Measurements from ENCODE around the gene SBNO2. TPM values are rescaled to one million over a fixed set of nuclear protein-coding genes. Genes with fewer than 3 reads are reported as not detected.

SBNO2 gene
- total RNA-seq, 1 experiment from 2014 or later, result 46.3 TPM

DNA sequence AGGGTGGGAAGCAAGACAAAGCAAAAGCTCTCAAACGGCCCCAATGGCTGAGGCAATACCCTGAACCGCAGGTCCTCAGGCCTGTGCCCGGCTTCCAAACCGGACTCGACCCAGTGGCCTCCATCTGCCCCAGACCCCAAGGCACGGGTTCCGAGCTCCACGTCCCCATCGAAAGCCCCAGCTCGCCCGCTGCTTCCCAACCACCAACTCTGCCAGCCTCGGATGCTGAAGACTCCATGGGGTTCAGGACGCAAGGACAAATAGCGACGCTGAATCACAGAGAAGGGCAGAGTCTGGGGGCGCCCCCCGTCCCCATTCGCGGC is 79.5 kb downstream of the SBNO2 start:
- Histone ChIP-seq H2BK20ac (ENCODE audit: low read depth, low read length, poor library complexity, severe bottlenecking) (no peak overlapping the region), H4K91ac (ENCODE audit: insufficient read length, low read depth, low read length) (no peak overlapping the region), H3K56ac (ENCODE audit: insufficient read length, low read depth, low read length) (no peak overlapping the region), H3K23me2 (ENCODE audit: insufficient read length, low read depth, low read length, poor library complexity, severe bottlenecking) (peaks cover 7% of the 10 kb centered on the region), H3K27ac (ENCODE audit: insufficient read length, low read depth, low read length) (no peak overlapping the region), H3T11ph (ENCODE audit: low read length) (no peak overlapping the region), H3K9me3 (ENCODE audit: control insufficient read depth, low read depth, low read length) (no peaks in the 10 kb centered on the region), H3K14ac (ENCODE audit: insufficient read depth, low read length) (peak overlapping the region; percentile 50; the same call in 1 of the 2 replicates), H3K23ac (ENCODE audit: insufficient read length, low read depth, low read length) (no peak overlapping the region), H3K79me2 (ENCODE audit: insufficient read depth, low read length) (peaks cover 12% of the 10 kb centered on the region; the same call in 1 of the 2 replicates), H2BK12ac (ENCODE audit: insufficient read length, low read depth, low read length) (no peak overlapping the region), H3K4me2 (ENCODE audit: insufficient read depth, insufficient read length, low read length) (peak overlapping the region; percentile 69), H3K27me3 (ENCODE audit: insufficient read depth, low read length) (no peaks in the 10 kb centered on the region), H4K20me1 (ENCODE audit: control insufficient read depth, insufficient read depth, insufficient read length) (no peaks in the 10 kb centered on the region), H2BK5ac (ENCODE audit: insufficient read length, low read length) (no peak overlapping the region), H3K18ac (ENCODE audit: insufficient read length, low read depth, low read length) (no peak overlapping the region), H2AFZ (ENCODE audit: low read length) (no peak overlapping the region), H3K4me1 (ENCODE audit: insufficient read depth, low read length) (no peaks in the 10 kb centered on the region; the same call in 1 of the 2 replicates), H3K9ac (ENCODE audit: extremely low read depth, insufficient read length, low read length) (peak overlapping the region; percentile 90), H3K79me1 (ENCODE audit: insufficient read depth, low read depth, low read length, poor library complexity, severe bottlenecking) (peaks cover 11% of the 10 kb centered on the region), H2BK120ac (ENCODE audit: low read depth, low read length, poor library complexity, severe bottlenecking) (no peak overlapping the region), H4K5ac (ENCODE audit: insufficient read length, low read depth, low read length) (no peak overlapping the region), H2BK15ac (ENCODE audit: low read depth, low read length) (no peak overlapping the region), H3K4ac (ENCODE audit: low read depth, low read length) (no peak overlapping the region), H4K8ac (replicated peaks; ENCODE audit: insufficient read length, low read depth, low read length) (no peak overlapping the region), H2AK5ac (ENCODE audit: insufficient read length, low read length) (no peak overlapping the region)
- peak overlapping the region; percentile 91 to 92 for H3K4me3 Mint-ChIP-seq
- TF ChIP-seq, protein P1, sequence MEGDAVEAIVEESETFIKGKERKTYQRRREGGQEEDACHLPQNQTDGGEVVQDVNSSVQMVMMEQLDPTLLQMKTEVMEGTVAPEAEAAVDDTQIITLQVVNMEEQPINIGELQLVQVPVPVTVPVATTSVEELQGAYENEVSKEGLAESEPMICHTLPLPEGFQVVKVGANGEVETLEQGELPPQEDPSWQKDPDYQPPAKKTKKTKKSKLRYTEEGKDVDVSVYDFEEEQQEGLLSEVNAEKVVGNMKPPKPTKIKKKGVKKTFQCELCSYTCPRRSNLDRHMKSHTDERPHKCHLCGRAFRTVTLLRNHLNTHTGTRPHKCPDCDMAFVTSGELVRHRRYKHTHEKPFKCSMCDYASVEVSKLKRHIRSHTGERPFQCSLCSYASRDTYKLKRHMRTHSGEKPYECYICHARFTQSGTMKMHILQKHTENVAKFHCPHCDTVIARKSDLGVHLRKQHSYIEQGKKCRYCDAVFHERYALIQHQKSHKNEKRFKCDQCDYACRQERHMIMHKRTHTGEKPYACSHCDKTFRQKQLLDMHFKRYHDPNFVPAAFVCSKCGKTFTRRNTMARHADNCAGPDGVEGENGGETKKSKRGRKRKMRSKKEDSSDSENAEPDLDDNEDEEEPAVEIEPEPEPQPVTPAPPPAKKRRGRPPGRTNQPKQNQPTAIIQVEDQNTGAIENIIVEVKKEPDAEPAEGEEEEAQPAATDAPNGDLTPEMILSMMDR (conservative IDR thresholded peaks at IDR 0.05), result no peak
- H3K4me1 Mint-ChIP-seq, result peaks cover 6 to 22% of the 10 kb centered on the region in 2 experiments
- H3K9me3 Mint-ChIP-seq, result peaks cover 0 to 2% of the 10 kb centered on the region in 2 experiments; a peak in 1 of 5 replicates
- H3K27ac Mint-ChIP-seq, result peak overlapping the region; percentile 61 to 87 (median 70); a peak in 3 of 7 replicates
- no peak for DNase-seq
- no peaks in the 10 kb centered on the region for H3K27me3 Mint-ChIP-seq (ENCODE audit: low read depth)
- WGBS (ENCODE audit: extremely low coverage, insufficient read length, low lambda C conversion rate), result no CpG with 5 or more reads among the region's 19 CpGs
- peaks cover 6 to 32% (median 28%) of the 10 kb centered on the region in 3 experiments; a peak in 6 of 7 replicates for H3K36me3 Mint-ChIP-seq (ENCODE audit: insufficient read depth in 1 of 3, low read depth in 3 of 3)
